ENCODE data around the gene IQCM. TPM values are rescaled to one million over a fixed set of nuclear protein-coding genes. Genes with fewer than 3 reads are reported as not detected.
"Not testable (repeated sequence)": the region's sequence is repeated elsewhere in the genome, so short reads cannot be mapped to it uniquely, and the experiment has no call there.

IQCM gene
- polyA plus RNA-seq, 3 donors, result not detected

DNA sequence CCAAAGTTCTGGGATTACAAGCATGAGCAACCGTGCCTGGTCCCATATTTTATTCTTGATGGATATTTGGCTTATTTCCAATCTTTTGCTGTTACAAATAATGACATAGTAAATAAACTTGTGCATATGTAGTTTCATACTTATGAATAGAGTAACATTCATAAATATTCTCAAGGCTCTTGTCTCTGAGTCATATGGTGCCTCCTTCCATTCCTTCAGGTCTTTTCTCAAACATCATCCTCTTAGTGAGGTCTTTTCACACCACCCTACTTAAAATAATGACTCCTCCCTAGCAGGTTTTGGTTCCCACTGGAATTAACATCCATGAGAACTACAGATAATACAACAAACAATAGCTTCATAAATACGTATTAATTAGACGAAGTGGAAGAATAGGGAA lies 416.6 kb downstream of the IQCM start:
- no peak for DNase-seq (ENCODE audit: extremely low read depth in 1 of 11, low read depth in 9 of 11, low spot score in 4 of 11)

DNA sequence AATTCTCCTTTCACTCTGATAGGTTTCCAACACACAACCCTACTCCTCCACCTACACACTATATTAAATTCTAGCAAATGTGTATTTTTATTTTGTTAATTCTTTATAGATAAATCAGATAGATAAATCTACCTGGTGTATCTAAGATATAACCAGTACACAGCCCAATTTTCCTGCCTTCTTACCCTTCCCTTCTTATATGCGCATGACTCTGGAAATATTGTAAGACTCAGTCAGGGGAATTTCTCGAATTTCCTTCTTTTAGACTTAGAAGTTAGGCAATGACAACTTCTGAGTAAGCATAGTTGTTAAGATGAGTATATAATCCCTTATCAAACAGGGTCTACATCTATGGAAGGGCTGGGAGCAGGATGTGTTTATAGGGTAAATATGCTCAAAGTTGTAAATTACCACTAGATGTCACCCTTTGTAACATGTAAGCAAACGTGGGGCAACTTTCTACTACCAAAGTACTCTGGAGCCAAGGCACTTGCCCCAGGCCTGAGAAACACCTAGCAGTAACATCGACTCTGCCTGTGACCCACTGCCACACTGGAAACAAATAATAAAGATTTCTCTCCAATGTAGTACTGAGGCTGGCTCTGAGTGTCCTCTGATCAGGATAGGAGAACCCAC lies 444.7 kb downstream of the IQCM start:
- peak in 1 of 11 donors; percentile 12 for DNase-seq (ENCODE audit: extremely low read depth in 1 of 11, low read depth in 9 of 11, low spot score in 4 of 11)

DNA sequence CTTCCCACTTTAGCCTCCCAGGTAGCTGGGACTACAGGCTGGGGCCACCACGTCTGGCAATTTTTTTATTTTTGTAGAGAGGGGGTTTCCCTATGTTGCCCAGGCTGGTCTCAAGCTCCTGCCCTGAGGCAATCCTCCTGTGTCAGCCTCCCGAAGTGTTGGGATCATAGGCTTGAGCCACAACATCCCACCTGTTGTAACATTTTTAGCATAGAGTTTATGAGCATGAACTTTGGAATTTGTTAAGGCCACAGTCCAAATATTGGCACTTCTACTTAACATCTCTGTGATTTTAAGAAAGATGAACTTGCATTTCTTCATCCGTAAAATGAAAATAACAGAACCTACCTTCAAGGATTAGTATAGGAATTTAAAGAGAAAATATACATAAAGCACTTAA lies 445.6 kb downstream of the IQCM start:
- no peak for DNase-seq (ENCODE audit: extremely low read depth in 1 of 11, low read depth in 9 of 11, low spot score in 4 of 11)

DNA sequence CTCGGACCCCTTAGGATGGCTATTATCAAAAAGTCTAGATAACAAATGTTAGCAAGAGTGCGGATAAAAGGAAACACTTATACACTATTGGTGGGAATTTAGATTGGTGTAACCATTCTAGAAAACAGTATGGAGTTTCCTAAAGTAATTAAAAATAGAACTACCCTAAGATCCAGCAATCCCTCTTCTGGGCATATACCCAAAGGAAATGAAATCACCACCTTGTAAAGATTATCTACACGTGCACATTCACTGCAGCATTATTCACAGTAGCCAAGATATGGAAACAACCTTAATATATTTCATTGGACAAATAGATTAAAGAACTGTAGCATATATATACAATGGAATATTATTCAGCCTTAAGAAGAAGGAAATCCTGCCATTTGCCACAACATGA lies 462.4 kb downstream of the IQCM start:
- no peak for DNase-seq (ENCODE audit: extremely low read depth in 1 of 11, low read depth in 9 of 11, low spot score in 4 of 11)

DNA sequence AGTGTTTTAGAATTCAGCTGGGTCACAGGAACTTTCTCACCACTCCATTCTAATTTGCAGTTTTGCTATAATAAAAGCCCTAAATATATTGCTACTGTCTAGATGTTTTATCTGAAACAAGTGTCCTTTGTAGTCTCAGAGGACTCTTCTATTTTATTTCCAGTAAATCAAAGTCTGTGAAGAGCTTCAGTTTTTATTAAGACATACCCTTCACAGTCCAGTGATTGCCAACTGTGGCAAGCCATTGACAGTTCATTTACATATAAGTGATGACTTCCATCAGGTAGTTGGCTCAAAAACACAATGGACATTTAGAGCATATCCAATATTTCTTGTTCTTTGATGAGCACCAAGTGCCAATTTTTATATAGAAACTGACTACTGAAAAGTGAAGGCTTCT lies 466.1 kb downstream of the IQCM start:
- DNase-seq (ENCODE audit: extremely low read depth in 1 of 11, low read depth in 9 of 11, low spot score in 4 of 11), result no peak

DNA sequence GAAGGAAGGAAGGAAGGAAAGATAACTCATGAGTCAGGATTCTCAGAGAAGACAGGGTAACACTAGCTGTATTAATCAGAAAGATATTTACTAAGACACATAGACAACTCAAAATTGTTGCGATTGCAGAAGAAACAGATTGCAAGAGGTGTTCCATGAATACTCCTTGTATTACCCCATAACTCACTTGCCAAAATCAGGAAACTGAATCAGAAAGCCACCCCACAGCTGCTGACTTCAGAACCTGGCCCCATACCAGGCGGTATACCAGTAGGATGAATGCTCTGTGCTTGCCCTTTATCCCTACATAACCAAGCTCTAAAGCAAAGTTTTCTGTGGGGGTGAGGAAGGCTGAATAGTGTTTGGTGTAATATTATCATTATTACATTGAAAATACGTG lies 468.5 kb downstream of the IQCM start:
- no peak for DNase-seq (ENCODE audit: extremely low read depth in 1 of 11, low read depth in 9 of 11, low spot score in 4 of 11)

DNA sequence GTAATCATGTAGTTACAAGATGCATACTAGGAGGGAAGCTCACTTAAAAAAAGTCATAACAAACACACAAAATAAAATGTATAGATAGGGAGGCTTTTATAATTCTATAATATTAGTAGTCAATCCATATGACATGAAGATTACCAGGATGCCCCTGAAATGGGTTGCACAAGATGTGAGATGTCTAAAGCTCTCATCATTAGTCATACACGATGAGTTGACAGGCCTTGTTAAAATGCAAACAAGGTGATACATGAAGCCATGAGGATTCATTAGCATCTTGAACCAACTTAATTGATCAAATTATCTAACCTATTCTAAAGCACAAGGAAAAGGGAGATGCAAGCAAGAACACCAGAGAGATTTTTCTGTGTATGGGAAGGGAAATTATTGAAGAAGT lies 470.2 kb downstream of the IQCM start:
- DNase-seq (ENCODE audit: extremely low read depth in 1 of 11, low read depth in 9 of 11, low spot score in 4 of 11), result no peak

DNA sequence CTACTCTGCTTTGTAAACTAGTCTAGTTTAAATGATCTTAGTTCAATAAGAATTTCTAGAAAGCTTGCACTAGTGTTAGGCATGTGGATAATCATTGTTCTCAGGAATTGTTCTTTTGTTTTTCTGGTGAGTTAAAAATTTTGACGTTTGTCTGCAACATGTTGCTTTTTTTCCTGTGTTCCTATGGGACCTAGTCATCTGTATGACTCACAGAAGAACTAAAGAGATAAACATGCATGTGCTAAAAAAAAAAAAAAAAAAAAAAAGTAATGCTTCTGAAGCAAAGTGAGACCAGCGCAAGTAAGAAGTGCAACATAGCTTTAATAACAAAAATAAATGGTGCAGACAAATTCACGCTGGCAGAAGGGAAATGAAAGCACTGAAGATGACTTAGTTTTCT lies 471.2 kb downstream of the IQCM start:
- no peak for DNase-seq (ENCODE audit: extremely low read depth in 1 of 11, low read depth in 9 of 11, low spot score in 4 of 11)

DNA sequence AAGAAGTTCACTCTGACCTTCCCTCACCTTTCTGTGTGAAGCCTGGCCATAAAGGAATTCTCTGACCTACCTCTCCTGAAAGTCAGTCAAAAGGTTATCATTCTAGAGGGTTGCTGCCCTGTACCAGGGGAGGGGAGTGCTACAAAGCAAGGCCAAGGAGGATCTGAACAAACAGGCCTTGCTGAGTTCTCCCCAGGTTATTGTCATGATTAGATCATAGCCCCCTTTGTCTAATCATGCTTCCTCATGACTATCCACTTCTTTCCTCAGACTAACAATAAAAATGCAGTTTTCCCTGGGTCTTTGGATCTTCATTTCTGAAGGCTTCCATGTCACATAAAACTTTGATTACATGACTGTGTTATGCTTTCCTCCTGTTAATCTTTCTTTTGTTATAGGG lies 472.0 kb downstream of the IQCM start:
- no peak for DNase-seq (ENCODE audit: extremely low read depth in 1 of 11, low read depth in 9 of 11, low spot score in 4 of 11)

DNA sequence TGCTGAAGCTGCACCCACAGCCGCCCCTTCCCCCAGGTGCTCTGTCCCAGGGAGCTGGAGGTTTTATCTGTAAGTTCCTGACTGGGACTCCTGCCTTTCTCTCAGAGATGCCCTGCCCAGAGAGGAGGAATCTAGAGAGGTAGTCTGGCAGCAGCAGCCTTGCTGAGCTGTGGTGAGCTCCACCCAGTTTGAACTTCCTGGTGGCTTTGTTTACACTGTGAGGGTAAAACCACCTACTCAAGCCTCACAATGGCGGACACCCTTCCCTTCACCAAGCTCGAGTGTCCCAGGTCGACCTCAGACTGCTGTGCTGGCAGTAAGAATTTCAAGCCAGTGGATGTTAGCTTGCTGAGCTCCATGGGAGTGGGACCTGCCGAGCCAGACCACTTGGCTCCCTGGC lies 474.5 kb downstream of the IQCM start:
- not testable (repeated sequence) for DNase-seq (ENCODE audit: extremely low read depth in 1 of 11, low read depth in 9 of 11, low spot score in 4 of 11)

DNA sequence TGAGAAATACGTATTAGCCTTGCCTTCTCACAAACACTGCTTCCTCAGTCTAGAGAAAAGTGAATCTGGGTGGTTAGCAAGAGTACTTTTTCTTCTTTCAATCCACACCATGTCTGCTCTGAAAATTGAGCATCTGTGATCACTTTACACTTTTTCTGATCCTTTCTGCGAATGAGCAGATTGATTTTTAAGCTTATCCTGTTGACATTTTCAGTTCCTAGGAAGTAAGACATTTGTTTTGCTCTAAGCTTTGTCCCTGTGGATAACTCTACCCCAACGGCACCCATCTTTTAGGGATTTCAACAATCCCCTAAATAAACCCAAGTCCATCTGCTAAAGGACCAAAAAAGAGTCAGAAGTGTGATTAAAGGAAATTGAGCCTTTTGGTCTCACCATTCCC lies 487.5 kb downstream of the IQCM start:
- no peak for DNase-seq (ENCODE audit: extremely low read depth in 1 of 11, low read depth in 9 of 11, low spot score in 4 of 11)

DNA sequence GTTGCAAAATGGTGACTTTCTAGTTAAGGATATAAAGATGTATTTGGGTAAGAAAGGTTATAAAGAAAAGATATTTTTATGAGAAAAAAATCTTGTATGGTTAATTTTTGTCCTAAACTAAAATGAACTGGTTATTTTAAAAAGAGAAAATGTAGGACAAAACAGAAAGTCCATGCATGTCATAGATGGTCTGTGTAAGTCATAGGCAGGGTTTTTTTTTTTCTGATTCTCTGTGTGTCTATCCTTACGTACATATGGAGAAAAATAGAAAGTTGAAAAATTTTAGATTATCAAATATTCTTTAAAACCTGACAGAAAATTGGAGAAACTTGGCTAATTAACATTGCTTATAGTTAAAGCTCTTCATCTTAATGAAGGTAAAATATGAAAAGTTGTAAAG lies 493.4 kb downstream of the IQCM start:
- DNase-seq (ENCODE audit: extremely low read depth in 1 of 11, low read depth in 9 of 11, low spot score in 4 of 11), result no peak

DNA sequence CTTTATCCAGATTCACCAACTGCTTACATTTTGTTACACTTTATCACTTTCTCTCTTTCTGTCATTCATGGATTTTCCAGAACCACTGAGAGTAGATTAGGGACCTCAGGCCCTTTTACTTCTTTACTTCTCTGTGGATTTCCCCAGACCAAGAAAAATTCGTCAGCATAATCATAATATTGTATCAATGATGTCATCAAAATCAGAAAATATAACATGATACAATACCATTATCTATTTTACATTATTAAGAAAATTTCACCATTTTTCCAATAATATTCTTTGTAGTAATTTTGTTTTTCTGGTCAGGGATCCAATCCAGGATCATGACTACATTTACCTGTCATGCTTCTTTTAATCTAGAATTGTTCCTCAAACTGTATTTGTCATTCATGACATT lies 494.2 kb downstream of the IQCM start:
- DNase-seq (ENCODE audit: extremely low read depth in 1 of 11, low read depth in 9 of 11, low spot score in 4 of 11), result no peak

DNA sequence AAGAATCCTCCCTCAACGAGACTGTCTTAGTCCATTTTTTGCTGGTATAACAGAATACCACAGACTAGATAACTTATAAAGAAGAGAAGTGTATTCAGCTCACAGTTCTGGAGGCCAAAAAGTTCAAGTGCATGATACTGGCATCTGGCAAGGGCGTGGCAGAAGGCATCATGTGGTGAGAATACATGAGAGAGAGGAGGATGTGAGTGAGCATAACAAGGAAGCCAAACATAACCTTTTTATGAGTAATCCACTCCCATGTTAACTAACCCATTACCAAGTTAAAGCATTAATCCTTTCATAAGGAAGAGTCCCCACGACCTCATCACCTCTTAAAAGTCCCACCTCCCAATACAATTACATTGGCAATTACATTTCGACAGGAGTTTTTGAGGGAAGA lies 504.6 kb downstream of the IQCM start:
- no peak for DNase-seq (ENCODE audit: extremely low read depth in 1 of 11, low read depth in 9 of 11, low spot score in 4 of 11)

DNA sequence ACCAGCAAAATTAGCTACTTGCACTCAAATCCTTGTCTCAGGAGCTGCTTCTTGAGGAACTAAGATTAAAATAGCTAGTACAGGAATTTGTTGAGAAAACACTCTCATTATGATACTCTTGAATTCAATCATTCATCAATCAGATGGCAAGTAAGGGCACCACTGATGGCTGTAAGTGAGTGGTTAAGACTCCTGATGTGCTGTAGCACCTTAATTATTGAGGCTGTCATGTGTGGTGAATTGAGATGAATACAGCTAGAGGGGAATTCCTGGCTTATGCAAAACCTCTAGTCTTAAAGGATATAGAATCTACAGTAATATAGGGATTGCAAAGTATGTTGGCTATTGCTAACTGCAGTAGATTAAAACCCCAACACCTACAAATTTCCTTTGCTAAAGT lies 509.1 kb downstream of the IQCM start:
- DNase-seq (ENCODE audit: extremely low read depth in 1 of 11, low read depth in 9 of 11, low spot score in 4 of 11), result no peak
